Peyer's patch (tissue), 4 donors: ENCODE results near the gene PSMA2. TPM values are rescaled to one million over a fixed set of nuclear protein-coding genes. Genes with fewer than 3 reads are reported as not detected.

ENCODE experiments used
- DNase-seq, 3 donors: peaks; one replicate each; pipeline ENCODE4 v3.0.0-alpha.2; 2017 to 2019
- H3K27ac ChIP-seq, 4 donors: fragments of 200-600 bp; sonication (generic); one replicate each; pipeline ENCODE4 v1.5.1; 2016 to 2019
- H3K27me3 ChIP-seq, 2 donors: fragments of 200-600 bp; sonication (generic); one replicate each; pipeline ENCODE4 v1.5.1; 2019
- H3K36me3 ChIP-seq, 3 donors: fragments of 200-600 bp; sonication (generic); one replicate each; pipeline ENCODE4 v1.5.1; 2016 to 2019
- H3K4me1 ChIP-seq, 4 donors: fragments of 200-600 bp; sonication (generic); one replicate each; pipeline ENCODE4 v1.5.1; 2016 to 2019
- H3K4me3 ChIP-seq, 4 donors: fragments of 200-600 bp; sonication (generic); 1 replicate in 3 of 4; 2 replicates in 1 of 4; pipeline ENCODE4 v1.5.1; 2016 to 2019; ENCODE audit warnings: mild to moderate bottlenecking in 1 of 4
- H3K9me3 ChIP-seq, 4 donors: fragments of 200-600 bp; sonication (generic); one replicate each; pipeline ENCODE4 v1.5.1; 2016 to 2019; ENCODE audit warnings: mild to moderate bottlenecking in 1 of 4
- POLR2A ChIP-seq, 2 donors: fragments of 450-650 bp; IDR thresholded peaks; one replicate each; pipeline ENCODE4 v1.5.1; 2017; ENCODE audit warnings: antibody characterized with exemption in 2 of 2, mild to moderate bottlenecking in 2 of 2, moderate library complexity in 2 of 2
- total RNA-seq, 4 donors: library from RNA; depleted of rRNA; stranded (reverse); fragments of >200 nt; gene quantifications; one replicate each; pipeline ENCODE4 v1.1.0, GENCODE V29; 2016
- TF ChIP-seq, protein P1 (sequence below), 6 experiments: fragments of 450-650 bp in 4 of 6; fragments of 200-600 bp in 2 of 6; sonication (generic) in 1 of 6; IDR thresholded peaks; one replicate each; pipeline ENCODE4 v1.5.1; 2017 to 2019; ENCODE audit warnings: antibody characterized with exemption in 6 of 6, mild to moderate bottlenecking in 3 of 6, moderate library complexity in 1 of 6

The PSMA2 gene
- total RNA-seq, 4 donors from 2014 or later = 28.1 to 66.8 (median 55.8) TPM

DNA sequence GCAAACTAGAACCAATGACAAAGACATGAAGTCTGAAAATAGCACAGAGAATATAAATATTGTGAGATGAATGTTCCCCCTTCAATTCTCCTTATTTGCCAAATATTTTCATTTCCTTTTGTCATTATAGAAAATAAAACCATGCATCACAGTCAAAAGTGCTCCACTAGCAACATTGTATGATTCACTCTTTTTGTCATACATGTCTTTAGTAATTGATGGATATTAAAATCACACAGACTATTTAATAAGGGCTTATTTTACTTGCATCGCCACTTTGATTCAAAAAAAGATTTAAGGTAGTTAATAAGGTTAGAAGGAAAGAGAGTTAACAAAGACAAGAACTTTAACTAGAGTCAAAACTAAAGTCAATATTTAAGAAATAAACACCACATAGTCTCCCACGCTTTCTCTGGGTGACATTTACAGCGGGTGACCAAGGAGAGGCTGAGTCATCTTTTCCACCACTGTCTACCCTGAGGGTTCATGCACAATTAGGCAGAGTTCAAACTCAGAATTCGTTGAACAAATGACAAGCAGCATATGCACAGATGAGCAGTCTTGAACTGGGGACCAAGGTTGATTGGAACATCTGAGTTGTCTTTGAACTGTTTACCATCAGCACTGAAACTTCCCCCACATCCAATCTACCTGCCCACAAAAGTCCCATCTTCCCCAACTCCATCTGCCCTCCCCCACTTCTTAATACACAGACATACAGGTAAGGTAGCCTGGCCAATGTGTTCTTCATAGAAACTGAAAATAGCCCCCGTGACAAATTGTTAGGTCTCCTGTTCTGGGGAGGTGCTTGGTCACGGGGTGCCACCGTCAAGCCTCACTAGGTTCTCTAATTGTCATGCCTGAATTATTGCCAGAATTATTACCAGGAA lies 62.6 kb downstream of the PSMA2 start:
- Histone ChIP-seq H3K4me1 (no peaks in the 10 kb centered on the region), H3K27ac (peak overlapping the region in 1 of 4 donors; percentile 25), H3K9me3 (no peaks in the 10 kb centered on the region), H3K4me3 (no peak overlapping the region), H3K27me3 (no peaks in the 10 kb centered on the region), H3K36me3 (no peaks in the 10 kb centered on the region)
- DNase-seq = no peak
- TF ChIP-seq POLR2A (IDR thresholded peaks at IDR 0.05) = no peak
- TF ChIP-seq, protein P1, sequence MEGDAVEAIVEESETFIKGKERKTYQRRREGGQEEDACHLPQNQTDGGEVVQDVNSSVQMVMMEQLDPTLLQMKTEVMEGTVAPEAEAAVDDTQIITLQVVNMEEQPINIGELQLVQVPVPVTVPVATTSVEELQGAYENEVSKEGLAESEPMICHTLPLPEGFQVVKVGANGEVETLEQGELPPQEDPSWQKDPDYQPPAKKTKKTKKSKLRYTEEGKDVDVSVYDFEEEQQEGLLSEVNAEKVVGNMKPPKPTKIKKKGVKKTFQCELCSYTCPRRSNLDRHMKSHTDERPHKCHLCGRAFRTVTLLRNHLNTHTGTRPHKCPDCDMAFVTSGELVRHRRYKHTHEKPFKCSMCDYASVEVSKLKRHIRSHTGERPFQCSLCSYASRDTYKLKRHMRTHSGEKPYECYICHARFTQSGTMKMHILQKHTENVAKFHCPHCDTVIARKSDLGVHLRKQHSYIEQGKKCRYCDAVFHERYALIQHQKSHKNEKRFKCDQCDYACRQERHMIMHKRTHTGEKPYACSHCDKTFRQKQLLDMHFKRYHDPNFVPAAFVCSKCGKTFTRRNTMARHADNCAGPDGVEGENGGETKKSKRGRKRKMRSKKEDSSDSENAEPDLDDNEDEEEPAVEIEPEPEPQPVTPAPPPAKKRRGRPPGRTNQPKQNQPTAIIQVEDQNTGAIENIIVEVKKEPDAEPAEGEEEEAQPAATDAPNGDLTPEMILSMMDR (IDR thresholded peaks at IDR 0.05) = no peak

DNA sequence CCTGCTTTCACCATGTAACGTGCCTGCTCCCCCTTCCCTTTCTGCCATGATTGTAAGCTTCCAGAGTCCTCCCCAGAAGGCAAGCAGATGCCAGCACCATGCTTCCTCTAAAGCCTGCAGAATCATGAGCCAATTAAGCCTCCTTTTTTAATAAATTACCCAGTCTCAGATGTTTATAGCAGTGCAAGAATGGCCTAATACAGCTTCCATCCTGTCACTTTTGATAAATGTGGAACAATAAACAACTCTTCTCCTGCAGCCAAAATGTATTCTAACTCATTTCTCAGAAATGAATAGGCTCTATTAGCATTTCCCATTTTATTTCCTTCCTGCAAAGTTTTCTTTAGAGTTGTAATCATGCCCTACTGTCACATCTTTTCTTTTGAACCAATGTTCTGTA lies 63.5 kb downstream of the PSMA2 start:
- no peak for DNase-seq

More for the DNA sequence above, 63.5 kb downstream of the PSMA2 start:
- H3K36me3 ChIP-seq = no peaks in the 10 kb centered on the region
- H3K4me3 ChIP-seq = no peak overlapping the region
- TF ChIP-seq, protein P1 (IDR thresholded peaks at IDR 0.05) = no peak
- TF ChIP-seq POLR2A (IDR thresholded peaks at IDR 0.05) = no peak
- H3K9me3 ChIP-seq = no peaks in the 10 kb centered on the region
- H3K27me3 ChIP-seq = no peaks in the 10 kb centered on the region
- H3K27ac ChIP-seq = no peak overlapping the region
- H3K4me1 ChIP-seq = no peaks in the 10 kb centered on the region

Other genes with a start within 250 kb of the PSMA2 start
- 10 to 100 TPM in 3 of 4 donors, 1 to 10 TPM in 1; 8.3 to 15.1 (median 11.3) TPM for gene C7orf25, start 20.1 kb downstream of the PSMA2 start, total RNA-seq
- 10 to 100 TPM; 27.8 to 46.2 (median 30.7) TPM for gene MRPL32, start 202 bp upstream of the PSMA2 start, total RNA-seq
- gene HECW1, start 180.5 kb upstream of the PSMA2 start, total RNA-seq = 1 to 10 TPM in 2 of 4 donors, under 1 TPM in 1, not detected in 1; 0.83 to 3.9 (median 2.7) TPM